Fibroblast of pulmonary artery (primary cell): ENCODE data around the gene ARL14EP.

Source experiments
- DNase-seq: peaks from one replicate; pipeline ENCODE4 v3.0.0-alpha.2; 2010; ENCODE audit warnings: low read depth
- H3K4me3 ChIP-seq: replicated peaks from 2 replicates; pipeline ENCODE4 v1.5.1; 2011; ENCODE audit warnings: low read depth, mild to moderate bottlenecking, control low read depth, low read length, moderate library complexity
- TF ChIP-seq, protein P1 (sequence below): IDR thresholded peaks from 2 replicates; pipeline ENCODE4 v1.5.1; 2011; ENCODE audit warnings: mild to moderate bottlenecking, control low read depth, low read length, inconsistent platforms; ENCODE audit errors: missing control alignments

ARL14EP gene

DNA sequence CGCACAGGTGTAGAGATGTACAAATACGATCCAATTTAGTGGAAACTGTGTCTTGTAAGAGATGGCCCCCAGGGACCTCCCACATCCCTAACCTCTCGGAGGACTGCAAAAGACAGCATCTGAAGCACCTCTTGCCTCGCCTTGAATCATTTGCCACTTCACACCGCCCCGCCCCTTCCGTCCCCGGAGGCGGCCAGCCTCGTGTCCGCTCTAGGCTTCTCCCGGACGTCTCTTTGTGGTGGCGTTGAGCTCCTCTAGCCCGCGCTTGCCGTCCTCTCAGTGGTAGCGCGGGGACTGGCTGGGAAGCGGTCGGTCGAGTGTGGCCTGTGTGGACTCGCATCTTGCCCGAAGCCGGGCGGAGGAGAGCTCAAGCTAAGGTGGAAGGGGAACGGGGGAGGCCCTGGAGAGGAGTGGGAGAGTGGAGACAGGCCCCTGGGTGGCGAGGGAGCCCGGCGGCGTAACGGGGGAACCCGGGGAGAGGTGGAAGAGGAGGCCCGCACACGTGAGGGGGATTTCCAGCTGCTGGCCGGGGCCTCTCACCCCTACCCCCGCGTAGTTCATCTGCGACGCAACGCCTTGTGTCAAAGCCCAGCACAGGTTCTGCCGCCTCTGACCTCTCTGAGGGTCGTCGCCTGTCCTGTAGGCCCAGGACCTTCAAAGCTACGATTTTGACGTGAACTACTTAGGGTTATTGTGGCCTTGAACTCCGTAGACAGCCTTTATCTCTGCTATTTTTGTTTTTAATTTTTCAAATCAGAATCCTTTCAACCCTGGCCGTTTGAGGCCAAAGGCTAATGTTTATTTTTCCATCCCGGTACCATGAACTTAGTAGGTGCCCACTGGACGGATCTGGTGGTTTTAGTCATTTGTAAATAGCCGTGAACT is at the start of gene ARL14EP:
Gene ARL14EP, plus strand, starts transcription at position 279 of the 885 bp plus-strand sequence. CDS start 7,845 bp downstream, outside the sequence.
- TF ChIP-seq, protein P1, sequence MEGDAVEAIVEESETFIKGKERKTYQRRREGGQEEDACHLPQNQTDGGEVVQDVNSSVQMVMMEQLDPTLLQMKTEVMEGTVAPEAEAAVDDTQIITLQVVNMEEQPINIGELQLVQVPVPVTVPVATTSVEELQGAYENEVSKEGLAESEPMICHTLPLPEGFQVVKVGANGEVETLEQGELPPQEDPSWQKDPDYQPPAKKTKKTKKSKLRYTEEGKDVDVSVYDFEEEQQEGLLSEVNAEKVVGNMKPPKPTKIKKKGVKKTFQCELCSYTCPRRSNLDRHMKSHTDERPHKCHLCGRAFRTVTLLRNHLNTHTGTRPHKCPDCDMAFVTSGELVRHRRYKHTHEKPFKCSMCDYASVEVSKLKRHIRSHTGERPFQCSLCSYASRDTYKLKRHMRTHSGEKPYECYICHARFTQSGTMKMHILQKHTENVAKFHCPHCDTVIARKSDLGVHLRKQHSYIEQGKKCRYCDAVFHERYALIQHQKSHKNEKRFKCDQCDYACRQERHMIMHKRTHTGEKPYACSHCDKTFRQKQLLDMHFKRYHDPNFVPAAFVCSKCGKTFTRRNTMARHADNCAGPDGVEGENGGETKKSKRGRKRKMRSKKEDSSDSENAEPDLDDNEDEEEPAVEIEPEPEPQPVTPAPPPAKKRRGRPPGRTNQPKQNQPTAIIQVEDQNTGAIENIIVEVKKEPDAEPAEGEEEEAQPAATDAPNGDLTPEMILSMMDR = no peak
- peak within 1 kb of the TSS; percentile 89 for H3K4me3 ChIP-seq
- peak; percentile 98 for DNase-seq

DNA sequence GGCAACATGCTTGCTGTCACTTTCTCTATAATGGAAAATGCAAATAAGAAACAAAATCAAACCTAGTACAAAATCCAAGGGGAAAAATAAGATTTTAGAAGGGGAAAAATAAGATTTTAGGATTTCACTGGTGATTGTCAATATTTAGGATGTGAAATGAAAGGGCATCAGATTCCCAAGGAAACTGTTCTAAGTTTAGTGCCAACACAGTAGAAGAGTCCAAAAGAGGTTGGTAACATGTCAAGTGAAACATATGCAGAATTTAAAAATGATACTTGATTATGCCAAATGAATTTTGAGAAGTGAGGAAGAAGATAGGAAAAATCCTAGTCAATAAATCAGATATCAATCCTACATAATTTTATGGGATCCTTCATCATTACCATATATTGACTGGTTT is 45.7 kb upstream of the ARL14EP start:
- DNase-seq = no peak
- no peak overlapping the region for H3K4me3 ChIP-seq
- TF ChIP-seq, protein P1 = no peak

GRCh38 chr11:30279796-30280195 is 43.1 kb upstream of the ARL14EP start:
- TF ChIP-seq, protein P1 = no peak
- no peak overlapping the region for H3K4me3 ChIP-seq

DNA sequence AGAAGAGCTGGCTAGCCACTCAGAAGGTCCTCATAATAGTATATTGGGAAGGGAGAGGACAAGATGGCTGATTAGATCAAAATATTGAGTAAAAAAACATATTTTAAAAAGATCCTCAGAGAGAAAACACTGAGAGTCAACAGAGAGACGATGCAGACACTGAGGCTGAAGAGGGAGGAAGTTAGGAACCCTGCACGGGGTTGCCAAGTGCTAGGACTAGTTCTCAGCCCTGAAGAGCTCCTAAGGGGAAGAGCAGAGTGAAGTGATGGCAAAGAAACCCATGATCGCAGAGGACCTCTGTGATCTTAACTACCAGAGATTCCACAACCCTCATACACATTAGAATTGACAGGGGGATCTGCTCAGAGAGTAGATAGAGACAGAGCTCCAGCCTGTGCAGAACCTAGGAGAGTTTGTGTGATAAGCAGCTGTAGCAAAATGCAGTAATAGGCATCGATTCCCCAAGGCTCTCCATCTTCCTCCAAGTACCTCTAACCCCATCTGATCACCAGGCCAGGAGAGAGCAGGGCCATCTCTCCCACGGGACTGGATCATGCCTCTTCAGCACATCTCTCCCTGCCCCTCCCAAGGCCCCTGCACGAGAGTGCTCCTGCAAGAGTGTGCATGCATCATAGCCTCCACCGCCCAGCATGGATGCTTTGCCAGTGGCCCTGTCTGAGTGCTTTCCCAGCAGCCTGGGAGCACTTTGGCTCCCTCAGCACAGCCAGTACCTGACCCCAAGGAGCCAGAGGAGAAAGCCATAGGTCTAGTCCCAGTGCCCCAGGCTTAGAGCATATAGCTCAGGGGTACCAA is 41.2 kb upstream of the ARL14EP start:
- DNase-seq = no peak
- TF ChIP-seq, protein P1 = no peak
- H3K4me3 ChIP-seq = no peak overlapping the region

More at GRCh38 chr11:30279796-30280195, 43.1 kb upstream of the ARL14EP start:
- no peak for DNase-seq

DNA sequence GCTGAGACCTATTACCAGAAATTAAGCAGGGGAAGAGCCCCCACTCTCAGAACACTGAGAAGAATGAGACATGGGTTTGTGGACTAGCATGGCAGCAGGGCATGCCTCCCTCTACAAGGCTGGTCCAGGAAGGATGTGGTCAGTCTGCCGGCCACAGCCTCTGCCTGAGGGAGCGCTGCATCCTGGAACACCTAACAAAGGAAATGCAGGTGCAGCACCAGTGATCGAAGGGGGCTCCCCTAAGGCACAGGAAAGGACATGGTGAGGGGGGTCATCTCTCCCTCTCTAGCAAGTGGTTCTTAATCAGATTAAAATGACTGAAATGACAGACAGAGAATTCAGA is 40.6 kb upstream of the ARL14EP start:
- H3K4me3 ChIP-seq = no peak overlapping the region
- TF ChIP-seq, protein P1 = no peak
- no peak for DNase-seq

- TF ChIP-seq, protein P1 = no peak
- DNase-seq = no peak
- no peak overlapping the region for H3K4me3 ChIP-seq
Measured at GRCh38 chr11:30284836-30285235, 38.1 kb upstream of the ARL14EP start.
